ENCODE data around the gene RANBP1. TPM values are rescaled to one million over a fixed set of nuclear protein-coding genes. Genes with fewer than 3 reads are reported as not detected.

RANBP1 gene
- total and polyA plus RNA-seq, 9 of the 15 experiments (the other 6 are each of a cell fraction or from before 2014, with no cell fraction given), result 162 to 2,891 (median 1,289) TPM

GRCh38 chr22:20172141-20172613, 56.3 kb downstream of the RANBP1 start (continued):
- TF ChIP-seq, protein P1, sequence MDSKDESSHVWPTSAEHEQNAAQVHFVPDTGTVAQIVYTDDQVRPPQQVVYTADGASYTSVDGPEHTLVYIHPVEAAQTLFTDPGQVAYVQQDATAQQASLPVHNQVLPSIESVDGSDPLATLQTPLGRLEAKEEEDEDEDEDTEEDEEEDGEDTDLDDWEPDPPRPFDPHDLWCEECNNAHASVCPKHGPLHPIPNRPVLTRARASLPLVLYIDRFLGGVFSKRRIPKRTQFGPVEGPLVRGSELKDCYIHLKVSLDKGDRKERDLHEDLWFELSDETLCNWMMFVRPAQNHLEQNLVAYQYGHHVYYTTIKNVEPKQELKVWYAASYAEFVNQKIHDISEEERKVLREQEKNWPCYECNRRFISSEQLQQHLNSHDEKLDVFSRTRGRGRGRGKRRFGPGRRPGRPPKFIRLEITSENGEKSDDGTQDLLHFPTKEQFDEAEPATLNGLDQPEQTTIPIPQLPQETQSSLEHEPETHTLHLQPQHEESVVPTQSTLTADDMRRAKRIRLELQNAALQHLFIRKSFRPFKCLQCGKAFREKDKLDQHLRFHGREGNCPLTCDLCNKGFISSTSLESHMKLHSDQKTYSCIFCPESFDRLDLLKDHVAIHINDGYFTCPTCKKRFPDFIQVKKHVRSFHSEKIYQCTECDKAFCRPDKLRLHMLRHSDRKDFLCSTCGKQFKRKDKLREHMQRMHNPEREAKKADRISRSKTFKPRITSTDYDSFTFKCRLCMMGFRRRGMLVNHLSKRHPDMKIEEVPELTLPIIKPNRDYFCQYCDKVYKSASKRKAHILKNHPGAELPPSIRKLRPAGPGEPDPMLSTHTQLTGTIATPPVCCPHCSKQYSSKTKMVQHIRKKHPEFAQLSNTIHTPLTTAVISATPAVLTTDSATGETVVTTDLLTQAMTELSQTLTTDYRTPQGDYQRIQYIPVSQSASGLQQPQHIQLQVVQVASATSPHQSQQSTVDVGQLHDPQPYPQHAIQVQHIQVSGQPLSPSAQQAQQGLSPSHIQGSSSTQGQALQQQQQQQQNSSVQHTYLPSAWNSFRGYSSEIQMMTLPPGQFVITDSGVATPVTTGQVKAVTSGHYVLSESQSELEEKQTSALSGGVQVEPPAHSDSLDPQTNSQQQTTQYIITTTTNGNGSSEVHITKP (IDR thresholded peaks at IDR 0.05; ENCODE audit: partially characterized antibody), result no peak

GRCh38 chr22:20173246-20173645, 57.3 kb downstream of the RANBP1 start:
- BruUV-seq (replicated peaks), result no TSS peak
- H3K9ac ChIP-seq (ENCODE audit: insufficient read depth in 1 of 2, low read depth in 2 of 2, low read length in 2 of 2), result peak overlapping the region in 1 of 2 experiments; percentile 30; a peak in 1 of 4 replicates
- no peak overlapping the region for H2AFZ ChIP-seq (ENCODE audit: low read depth, low read length)
- peaks cover 56% of the 10 kb centered on the region for H4K20me1 ChIP-seq (replicated peaks; ENCODE audit: control insufficient read depth, insufficient read depth, low read length)
- FAIRE-seq (no peak), ATAC-seq (no peak; the same call in 2 of the 3 replicates), DNase-seq (ENCODE audit: extremely low read depth in 1 of 4, low spot score in 3 of 4) (no peak)
- CTCF ChIA-PET (ENCODE audit: low intra/inter-chr PET ratio), result no interaction called here
- WGBS (ENCODE audit: insufficient coverage, low coverage, missing lambda C conversion rate), result 6% methylated on average over 11 of the region's 11 CpGs
- no peak overlapping the region for H3K4me2 ChIP-seq (ENCODE audit: insufficient read depth, low read length)
- H3K27me3 ChIP-seq (ENCODE audit: control insufficient read depth in 2 of 2, insufficient read depth in 2 of 2, low read length in 2 of 2), result peaks cover 84 to 97% of the 10 kb centered on the region in 2 experiments; a peak in 4 of 5 replicates
- intact Hi-C loops (cut with micrococcal nuclease) (no loop called here), in situ Hi-C loops (cut with MboI) (loop anchor here (25.0 kb wide), 1 partner anchor 514 kb away; no protein-coding TSS in a partner anchor)
- H3K36me3 ChIP-seq (ENCODE audit: control insufficient read depth, insufficient read depth, low read length), result no peaks in the 10 kb centered on the region
- no peaks in the 10 kb centered on the region for H3K9me3 ChIP-seq (replicated peaks; ENCODE audit: control insufficient read depth, insufficient read depth, low read depth, low read length)
- no peaks in the 10 kb centered on the region for H3K79me2 ChIP-seq (ENCODE audit: control insufficient read depth, insufficient read depth, low read length)
- H3K4me1 ChIP-seq (replicated peaks in 1 of 2; ENCODE audit: control insufficient read depth in 2 of 2, insufficient read depth in 2 of 2, low read length in 2 of 2), result peaks cover 0 to 46% of the 10 kb centered on the region in 2 experiments; a peak in 1 of 5 replicates
- POLR2A ChIA-PET, result interaction anchor here (0.7 to 0.8 kb wide), 2 partner anchors 195 to 287 kb away, joined by 3 read pairs; no protein-coding TSS in a partner anchor
- H3K9me1 ChIP-seq (ENCODE audit: control insufficient read depth, insufficient read depth, low read length), result no peaks in the 10 kb centered on the region
- H3K4me3 ChIP-seq, result no peak overlapping the region
- H3K27ac ChIP-seq (ENCODE audit: extremely low read depth, low read depth, low read length), result no peak overlapping the region
- TF ChIP-seq TBL1XR1 (IDR thresholded peaks at IDR 0.05; ENCODE audit: low read length in 2 of 2), result 0 out of 4 replicates have a peak, but pooled peaks of 1 of the 2 experiments have one; percentile 30
- TF ChIP-seq MTF1 (CRISPR knock-in tag; IDR thresholded peaks at IDR 0.05; ENCODE audit: borderline replicate concordance), result no peak
- no peak for TF ChIP-seq ZNF561 (CRISPR knock-in tag; conservative IDR thresholded peaks at IDR 0.05)
- 0 out of 2 replicates have a peak, but pooled peaks have one; percentile 42 for TF ChIP-seq MED1 (CRISPR knock-in tag; IDR thresholded peaks at IDR 0.05; ENCODE audit: borderline replicate concordance)
- TF ChIP-seq FOXP1 (CRISPR knock-in tag; IDR thresholded peaks at IDR 0.05), result 0 out of 2 replicates have a peak, but pooled peaks have one; percentile 6
- TF ChIP-seq USF1 (CRISPR knock-in tag; IDR thresholded peaks at IDR 0.05), result peak; percentile 46
- TF ChIP-seq TEAD4 (IDR thresholded peaks at IDR 0.05; ENCODE audit: low read length), result no peak
- TF ChIP-seq TEAD4 (CRISPR knock-in tag; IDR thresholded peaks at IDR 0.05; ENCODE audit: borderline replicate concordance), result peak; percentile 73; the same call in 1 of the 2 replicates
- TF ChIP-seq CHD1 (IDR thresholded peaks at IDR 0.05; ENCODE audit: low read length), result peak; percentile 29
- TF ChIP-seq JUN (IDR thresholded peaks at IDR 0.05; ENCODE audit: borderline replicate concordance, low read depth, low read length), result no peak
- TF ChIP-seq JUN (CRISPR knock-in tag; IDR thresholded peaks at IDR 0.05; ENCODE audit: borderline replicate concordance), result peak; percentile 66
- TF ChIP-seq STAG1 (CRISPR knock-in tag; IDR thresholded peaks at IDR 0.05; ENCODE audit: borderline replicate concordance), result 0 out of 2 replicates have a peak, but pooled peaks have one; percentile 23
- no peak for TF ChIP-seq MYBL2 (IDR thresholded peaks at IDR 0.05; ENCODE audit: low read depth)
- 0 out of 2 replicates have a peak, but pooled peaks have one; percentile 68 for TF ChIP-seq MYBL2 (CRISPR knock-in tag; IDR thresholded peaks at IDR 0.05; ENCODE audit: borderline replicate concordance)
- 0 out of 2 replicates have a peak, but pooled peaks have one; percentile 2 for TF ChIP-seq ATF1 (CRISPR knock-in tag; IDR thresholded peaks at IDR 0.05)
- no peak for TF ChIP-seq ATF1 (tag; IDR thresholded peaks at IDR 0.05)

Data from K562 (cell line).